IPS-NIHi7 (cell line): ENCODE data around the gene DHRS3.
"Not testable (repeated sequence)": the region's sequence is repeated elsewhere in the genome, so short reads cannot be mapped to it uniquely, and the experiment has no call there.

Experiments used
- DNase-seq: peaks from one replicate; pipeline ENCODE4 v3.0.0; 2012; ENCODE audit warnings: mixed read lengths; ENCODE audit errors: extremely low spot score

Gene DHRS3

GRCh38 chr1:12578860-12579422, 39.1 kb downstream of the DHRS3 start:
- DNase-seq: no peak

- DNase-seq: no peak
Measured at GRCh38 chr1:12577020-12577419, 41.0 kb downstream of the DHRS3 start.

- no peak for DNase-seq
Measured at GRCh38 chr1:12574757-12575139, 43.3 kb downstream of the DHRS3 start.

- DNase-seq: no peak
Measured at GRCh38 chr1:12573015-12573825, 44.8 kb downstream of the DHRS3 start.

- no peak for DNase-seq
Measured at GRCh38 chr1:12572522-12572921, 45.5 kb downstream of the DHRS3 start.

- DNase-seq: no peak
Measured at GRCh38 chr1:12570291-12570690, 47.7 kb downstream of the DHRS3 start.

GRCh38 chr1:12568009-12568767, 49.8 kb downstream of the DHRS3 start:
- DNase-seq: no peak

GRCh38 chr1:12567288-12567819, 50.7 kb downstream of the DHRS3 start:
- no peak for DNase-seq

- DNase-seq: no peak
Measured at GRCh38 chr1:12566484-12567287, 51.3 kb downstream of the DHRS3 start.

- DNase-seq: no peak
Measured at GRCh38 chr1:12565966-12566352, 52.1 kb downstream of the DHRS3 start.

GRCh38 chr1:12565094-12565965, 52.7 kb downstream of the DHRS3 start:
- DNase-seq: no peak

- not testable (repeated sequence) for DNase-seq
Measured at GRCh38 chr1:12564251-12564650, 53.8 kb downstream of the DHRS3 start.

GRCh38 chr1:12562955-12563576, 54.9 kb downstream of the DHRS3 start:
- DNase-seq: no peak

- DNase-seq: no peak
Measured at GRCh38 chr1:12561121-12561520, 56.9 kb downstream of the DHRS3 start.

GRCh38 chr1:12556957-12557935, 60.8 kb downstream of the DHRS3 start:
- DNase-seq: no peak

- DNase-seq: peak; percentile 49
Measured at GRCh38 chr1:12556368-12556930, 61.6 kb downstream of the DHRS3 start.

GRCh38 chr1:12555411-12556367, 62.3 kb downstream of the DHRS3 start:
- DNase-seq: peak; percentile 8
